ENCODE measurements around the gene NCOA1. TPM values are rescaled to one million over a fixed set of nuclear protein-coding genes. Genes with fewer than 3 reads are reported as not detected.

The NCOA1 gene
- total and polyA plus RNA-seq, 2 of the 4 experiments (the other 2 are of a cell fraction): 6.7 to 11.3 TPM

DNA sequence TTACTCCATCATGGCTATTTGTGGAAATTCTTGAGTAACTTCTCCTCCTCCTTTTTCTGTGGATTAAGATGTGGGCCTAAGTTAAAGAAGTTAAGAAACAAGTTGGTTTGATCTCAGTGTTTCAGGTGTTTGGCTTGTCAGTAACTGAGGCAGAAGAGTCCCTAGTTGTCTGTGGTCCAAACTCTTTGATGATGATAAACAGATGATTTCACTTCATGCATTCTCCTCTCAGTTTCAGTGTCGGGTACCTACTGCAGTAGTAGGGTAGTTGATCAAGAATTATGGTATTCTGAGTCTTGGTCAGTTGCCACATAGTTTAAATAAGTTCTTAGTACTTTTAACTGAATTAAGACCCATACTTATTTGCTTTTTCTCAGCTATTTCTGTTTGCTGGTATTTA lies 85.6 kb downstream of the NCOA1 start:
- no peak overlapping the region for H2BK20ac ChIP-seq (ENCODE audit: low read depth, low read length)
- no TSS peak for BruUV-seq (replicated peaks)
- WGBS, 2 experiments (ENCODE audit: extremely low coverage in 2 of 2, insufficient read length in 1 of 2): no CpG with 5 or more reads among the region's 1 CpG
- ChIA-PET CTCF (no interaction called here), POLR2A (ENCODE audit: unreplicated experiment) (no interaction called here)
- intact Hi-C loops (cut with micrococcal nuclease): no loop called here
- H3K36me3 ChIP-seq (ENCODE audit: control insufficient read depth, insufficient read depth, low read length): no peaks in the 10 kb centered on the region
- in situ Hi-C loops (cut with MboI; ENCODE audit: low sequenced_read_pairs): no loop called here
- H3K23ac ChIP-seq (ENCODE audit: low read depth, low read length): no peak overlapping the region
- H2AK9ac ChIP-seq (replicated peaks; ENCODE audit: low read depth, low read length, poor library complexity): no peak overlapping the region
- H4K20me1 ChIP-seq (ENCODE audit: insufficient read depth, low read length): peaks cover 3% of the 10 kb centered on the region; the same call in 1 of the 2 replicates
- no peak overlapping the region for H2BK5ac ChIP-seq (ENCODE audit: low read depth, low read length, poor library complexity, severe bottlenecking)
- H3K18ac ChIP-seq (ENCODE audit: low read depth, low read length): no peak overlapping the region
- H3K9me3 ChIP-seq (ENCODE audit: control insufficient read depth, insufficient read depth, low read length): no peaks in the 10 kb centered on the region
- H4K5ac ChIP-seq (ENCODE audit: low read depth, low read length): no peak overlapping the region
- H3K4me2 ChIP-seq (ENCODE audit: low read depth, low read length): no peak overlapping the region
- DNase-seq: no peak
- no peaks in the 10 kb centered on the region for H3K9me1 ChIP-seq (ENCODE audit: insufficient read depth, low read length)
- dilution Hi-C loops (cut with HindIII; ENCODE audit: low sequenced_read_pairs, unreplicated experiment): no loop called here
- TF ChIP-seq FOS (IDR thresholded peaks at IDR 0.05; ENCODE audit: low read depth, low read length) (no peak), RCOR1 (IDR thresholded peaks at IDR 0.05; ENCODE audit: insufficient replicate concordance, low read length) (no peak), MAFK (IDR thresholded peaks at IDR 0.05; ENCODE audit: low read depth, low read length) (no peak)
- no peak overlapping the region for H2BK120ac ChIP-seq (ENCODE audit: low read depth, low read length)
- no peak for ATAC-seq (ENCODE audit: low read depth)
- H3K14ac ChIP-seq (replicated peaks; ENCODE audit: low read depth, low read length): no peak overlapping the region
- H3K79me1 ChIP-seq (ENCODE audit: low read depth in 1 of 2, low read length in 2 of 2): peaks cover 7 to 9% of the 10 kb centered on the region in 2 experiments; a peak in 3 of 4 replicates
- H3K56ac ChIP-seq (ENCODE audit: extremely low read depth, insufficient read depth, low read length): no peak overlapping the region
- H4K91ac ChIP-seq (ENCODE audit: insufficient read depth, low read depth, low read length): no peak overlapping the region
- H3K27ac ChIP-seq (ENCODE audit: insufficient read depth, low read length): no peak overlapping the region
- H3K4me3 ChIP-seq (ENCODE audit: insufficient read depth, low read depth, low read length): no peak overlapping the region
- no peak overlapping the region for H2AK5ac ChIP-seq (ENCODE audit: low read depth, low read length)
- no peak overlapping the region for H3K4ac ChIP-seq (ENCODE audit: low read depth, low read length)
- H3K9ac ChIP-seq (ENCODE audit: low read depth, low read length): no peak overlapping the region
- H3K4me1 ChIP-seq (ENCODE audit: control insufficient read depth, insufficient read depth, low read length): no peaks in the 10 kb centered on the region
- no peak overlapping the region for H2BK15ac ChIP-seq (ENCODE audit: low read depth, low read length)
- H2AFZ ChIP-seq (replicated peaks; ENCODE audit: low read length, poor library complexity): no peak overlapping the region
- H4K8ac ChIP-seq (ENCODE audit: low read depth in 2 of 2, low read length in 2 of 2): no peak overlapping the region
- H3K27me3 ChIP-seq (ENCODE audit: control insufficient read depth, insufficient read depth, low read length): no peaks in the 10 kb centered on the region

Measured in IMR-90 (cell line).